HK-2 (cell line): ENCODE measurements around the gene VAV1.
"Not testable (repeated sequence)": the region's sequence is repeated elsewhere in the genome, so short reads cannot be mapped to it uniquely, and the experiment has no call there.

Experiments used
- DNase-seq: peaks from one replicate; pipeline ENCODE4 v3.0.0-alpha.2; 2018; ENCODE audit not compliant: unreplicated experiment

VAV1 gene

DNA sequence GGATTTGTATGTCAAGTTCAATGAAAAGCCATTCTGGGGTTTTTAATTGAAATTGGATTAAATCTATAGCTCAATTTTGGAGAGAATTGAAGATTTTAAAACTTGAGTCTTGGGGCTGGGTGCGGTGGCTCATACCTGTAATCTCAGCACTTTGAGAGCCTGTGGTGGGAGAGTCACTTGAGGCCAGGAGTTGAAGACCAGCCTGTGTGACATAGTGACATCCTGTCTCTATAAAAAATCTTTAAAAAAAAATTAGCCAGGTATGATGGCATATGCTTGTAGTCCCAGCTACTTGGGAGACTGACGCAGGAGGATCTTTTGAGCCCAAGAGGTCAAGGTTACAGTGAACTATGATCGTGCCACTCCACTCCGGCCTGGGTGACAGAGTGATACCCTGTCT, 41.2 kb downstream of the VAV1 start:
- no peak for DNase-seq

- no peak for DNase-seq
Measured at GRCh38 chr19:6817179-6817578, 44.7 kb downstream of the VAV1 start.

GRCh38 chr19:6818246-6818645, 45.7 kb downstream of the VAV1 start:
- DNase-seq: no peak

DNA sequence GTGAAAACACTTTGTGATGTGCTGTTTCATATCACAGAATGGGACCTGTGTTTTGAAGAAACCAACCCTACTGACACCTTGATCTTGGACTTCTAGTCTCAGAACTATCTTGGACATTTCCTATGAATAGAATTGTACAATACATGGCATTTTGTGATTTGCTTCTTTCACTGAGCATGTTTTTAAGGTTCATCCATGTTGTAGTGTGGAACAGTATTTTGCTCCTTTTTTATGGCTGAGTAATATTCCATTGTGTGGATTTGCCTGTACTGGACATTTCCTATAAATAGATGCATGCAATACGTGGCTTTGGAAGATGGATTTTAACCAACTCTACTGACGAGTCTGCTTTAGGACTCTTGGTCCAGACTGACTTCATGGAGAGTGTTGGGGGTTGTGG, 46.8 kb downstream of the VAV1 start:
- no peak for DNase-seq

DNA sequence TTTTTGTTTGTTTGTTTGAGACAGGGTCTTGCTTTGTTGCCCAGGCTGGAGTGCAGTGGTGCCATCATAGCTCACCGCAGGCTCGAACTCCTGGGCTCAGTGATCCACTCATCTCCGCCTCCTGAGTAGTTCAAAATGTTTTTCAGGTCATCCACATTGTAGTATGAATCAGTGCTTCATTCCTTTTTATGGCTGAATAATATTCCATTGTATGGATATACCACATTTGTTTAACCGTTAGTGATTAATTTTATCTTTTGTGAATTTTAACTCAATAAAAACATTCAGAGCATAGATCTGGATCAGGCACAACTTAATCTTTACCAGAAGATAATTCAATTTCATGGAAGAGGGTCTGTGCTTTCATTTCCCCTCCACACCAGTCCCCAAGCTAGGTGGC, 47.7 kb downstream of the VAV1 start:
- no peak for DNase-seq

DNA sequence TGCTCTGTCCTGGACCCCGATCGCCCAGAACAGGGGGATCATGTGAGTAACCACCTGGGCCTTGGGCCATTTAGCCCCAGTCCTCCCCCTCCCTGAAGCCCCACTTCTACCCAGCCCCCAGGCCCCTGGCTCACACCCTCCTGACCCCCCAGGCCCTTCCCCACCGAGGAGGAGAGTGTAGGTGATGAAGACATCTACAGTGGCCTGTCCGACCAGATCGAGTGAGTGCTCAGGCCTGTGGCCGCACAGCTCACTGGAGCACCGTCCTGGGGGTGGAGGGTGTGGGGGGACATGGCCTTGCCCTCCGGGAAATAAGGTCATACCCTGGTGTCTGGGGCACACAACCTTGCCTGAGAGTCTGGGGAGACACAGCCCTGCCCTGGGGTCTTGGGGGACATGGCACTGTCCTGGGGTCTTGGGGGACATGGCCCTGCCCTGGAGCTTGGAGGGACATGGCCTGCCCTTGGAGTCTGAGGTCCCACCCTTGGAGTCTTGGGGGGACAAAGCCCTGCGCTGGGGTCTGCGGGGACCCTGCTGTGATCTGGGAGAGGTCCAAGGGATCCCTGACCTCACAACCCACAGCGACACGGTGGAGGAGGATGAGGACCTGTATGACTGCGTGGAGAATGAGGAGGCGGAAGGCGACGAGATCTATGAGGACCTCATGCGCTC, 49.3 kb downstream of the VAV1 start:
- no peak for DNase-seq

GRCh38 chr19:6822311-6822670, 49.8 kb downstream of the VAV1 start:
- no peak for DNase-seq

DNA sequence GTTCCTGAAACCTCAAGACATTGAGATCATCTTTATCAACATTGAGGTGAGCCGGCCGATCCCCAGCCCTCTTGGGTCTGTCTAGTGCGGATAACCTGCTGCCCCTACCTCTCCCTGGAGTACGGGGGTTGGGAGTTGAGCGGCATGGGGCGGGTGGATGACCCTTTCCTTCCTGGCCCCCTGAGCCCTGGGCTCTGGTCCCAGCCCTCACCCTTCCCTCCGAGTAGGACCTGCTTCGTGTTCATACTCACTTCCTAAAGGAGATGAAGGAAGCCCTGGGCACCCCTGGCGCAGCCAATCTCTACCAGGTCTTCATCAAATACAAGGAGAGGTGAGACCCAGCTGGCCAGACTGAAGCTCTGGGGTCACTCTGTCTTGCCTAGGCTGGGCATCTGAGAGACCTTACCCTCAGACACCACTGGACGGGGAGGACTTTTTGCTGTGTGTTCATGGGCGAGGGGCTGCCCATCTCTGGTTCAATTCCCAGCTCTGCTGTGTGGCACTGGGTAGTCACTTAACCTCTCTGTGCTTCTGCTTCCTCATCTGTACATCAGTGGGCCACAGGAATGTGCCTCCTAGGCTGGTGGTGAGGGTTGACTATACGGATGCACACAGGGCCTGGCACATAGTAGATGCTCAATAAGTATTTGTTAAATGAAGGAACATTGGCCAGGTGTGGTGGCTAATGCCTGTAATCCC, 52.7 kb downstream of the VAV1 start:
- no peak for DNase-seq

DNA sequence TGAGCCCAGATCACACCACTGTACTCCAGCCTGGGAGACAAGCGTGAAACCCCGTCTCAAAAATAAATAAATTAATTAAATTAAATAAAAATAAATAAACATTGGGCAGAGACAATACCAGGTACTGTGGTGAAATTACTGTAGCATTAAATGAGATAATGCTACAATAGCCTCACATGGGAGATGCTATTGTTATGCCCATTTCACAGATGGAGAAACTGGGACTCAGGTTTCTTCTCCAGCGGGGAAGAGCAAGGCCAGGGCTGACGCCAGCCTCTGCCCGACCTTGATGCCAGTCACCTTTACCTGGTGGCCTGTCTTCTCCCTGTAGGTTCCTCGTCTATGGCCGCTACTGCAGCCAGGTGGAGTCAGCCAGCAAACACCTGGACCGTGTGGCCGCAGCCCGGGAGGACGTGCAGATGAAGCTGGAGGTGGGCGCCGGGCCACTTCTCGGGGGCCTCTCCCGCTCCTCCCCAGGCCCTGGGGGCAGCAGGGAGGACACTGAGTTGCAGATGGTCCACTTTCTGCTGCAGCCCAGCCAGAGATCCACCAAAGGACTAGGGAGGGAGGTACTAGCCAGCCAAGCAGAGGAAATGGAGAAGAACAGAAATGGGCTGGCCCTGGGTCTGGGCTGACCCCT, 53.9 kb downstream of the VAV1 start:
- DNase-seq: no peak

DNA sequence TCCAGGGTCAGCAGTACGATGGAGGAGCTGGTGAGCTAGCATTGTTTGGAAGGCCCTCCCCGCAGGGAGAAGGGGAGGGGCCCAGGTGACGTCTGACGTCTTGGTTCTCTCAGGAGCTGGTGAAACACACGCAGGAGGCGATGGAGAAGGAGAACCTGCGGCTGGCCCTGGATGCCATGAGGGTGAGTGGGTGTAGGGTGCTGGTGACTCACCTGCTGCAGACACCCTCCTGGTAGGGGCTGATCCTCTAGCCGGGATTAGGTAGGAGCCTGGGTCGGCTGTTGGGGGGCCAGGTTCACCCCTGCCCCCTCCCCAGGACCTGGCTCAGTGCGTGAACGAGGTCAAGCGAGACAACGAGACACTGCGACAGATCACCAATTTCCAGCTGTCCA, 55.8 kb downstream of the VAV1 start:
- DNase-seq: peak; percentile 74

DNA sequence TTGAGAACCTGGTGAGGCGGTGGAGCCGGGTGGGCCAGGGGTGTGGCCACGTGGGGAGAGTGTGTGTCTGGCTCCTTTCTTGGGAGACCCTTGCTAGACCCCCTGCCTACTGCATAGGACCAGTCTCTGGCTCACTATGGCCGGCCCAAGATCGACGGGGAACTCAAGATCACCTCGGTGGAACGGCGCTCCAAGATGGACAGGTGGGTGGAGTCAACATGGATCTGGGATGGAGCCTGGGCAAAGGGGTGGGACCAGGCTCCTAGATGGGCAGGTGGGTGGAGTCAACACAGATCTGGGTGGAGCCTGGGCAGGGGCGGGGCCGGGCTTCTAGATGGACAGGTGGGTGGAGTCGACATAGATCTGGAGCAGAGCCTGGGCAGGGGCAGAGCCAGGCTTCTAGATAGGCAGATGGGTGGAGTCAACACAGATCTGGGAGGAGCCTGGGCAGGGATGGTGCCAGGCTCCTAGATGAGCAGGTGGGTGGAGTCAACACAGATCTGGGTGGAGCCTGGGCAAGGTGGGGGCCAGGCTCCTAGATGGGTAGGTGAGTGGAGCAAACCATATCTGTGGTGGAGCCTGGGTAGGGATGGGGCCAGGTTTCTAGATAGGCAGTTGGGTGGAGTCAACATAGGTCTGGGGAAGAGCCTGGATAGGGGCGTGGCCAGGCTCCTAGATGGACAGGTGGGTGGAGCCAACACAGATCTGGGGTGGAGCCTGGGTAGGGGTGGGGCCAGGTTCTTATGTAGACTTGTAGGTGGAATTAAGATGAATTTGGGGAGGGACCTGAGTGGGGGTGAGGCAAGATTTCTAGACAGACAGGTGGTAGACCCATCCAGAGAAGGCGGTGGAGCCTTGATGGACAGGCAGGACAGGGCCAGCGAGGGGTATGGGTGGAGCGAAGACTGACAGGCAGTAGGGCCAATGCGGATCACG, 56.5 kb downstream of the VAV1 start:
- no peak for DNase-seq

DNA sequence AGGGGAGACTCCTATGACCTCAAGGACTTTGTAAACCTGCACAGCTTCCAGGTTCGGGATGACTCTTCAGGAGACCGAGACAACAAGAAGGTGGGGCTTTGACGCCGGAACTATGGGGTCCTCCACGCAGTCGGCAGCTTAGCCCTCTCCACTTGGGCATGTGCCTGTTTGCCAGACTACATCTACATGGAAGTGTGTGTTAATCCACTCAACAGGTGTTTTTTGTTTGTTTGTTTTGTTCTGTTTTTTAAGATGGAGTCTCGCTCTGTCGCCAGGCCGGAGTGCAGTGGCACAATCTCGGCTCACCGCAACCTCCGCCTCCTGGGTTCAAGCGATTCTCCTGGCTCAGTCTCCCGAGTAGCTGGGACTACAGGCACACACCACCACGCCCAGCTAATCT, 57.3 kb downstream of the VAV1 start:
- DNase-seq: not testable (repeated sequence)

- DNase-seq: not testable (repeated sequence)
Measured at GRCh38 chr19:6831084-6831483, 58.6 kb downstream of the VAV1 start.

DNA sequence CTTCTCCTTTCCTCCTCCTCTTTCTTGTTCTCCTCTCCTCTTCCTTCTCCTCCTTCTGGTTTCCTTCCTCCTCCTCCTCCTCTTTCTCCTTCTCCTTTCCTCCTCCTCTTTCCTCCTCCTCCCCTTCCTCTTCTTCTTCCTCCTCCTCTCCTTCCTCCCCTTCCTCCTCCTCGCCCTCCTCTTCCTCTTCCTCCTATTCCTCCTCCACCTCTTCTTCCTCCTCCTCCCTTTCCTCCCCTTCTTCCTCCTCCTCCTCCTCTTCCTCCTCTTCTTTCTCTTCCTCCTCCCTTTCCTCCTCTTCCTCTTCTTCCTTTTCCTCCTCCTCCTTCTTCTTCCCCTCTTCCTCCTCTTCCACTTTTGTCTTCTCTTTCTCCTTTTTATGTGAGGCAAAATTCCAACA, 59.9 kb downstream of the VAV1 start:
- no peak for DNase-seq

DNA sequence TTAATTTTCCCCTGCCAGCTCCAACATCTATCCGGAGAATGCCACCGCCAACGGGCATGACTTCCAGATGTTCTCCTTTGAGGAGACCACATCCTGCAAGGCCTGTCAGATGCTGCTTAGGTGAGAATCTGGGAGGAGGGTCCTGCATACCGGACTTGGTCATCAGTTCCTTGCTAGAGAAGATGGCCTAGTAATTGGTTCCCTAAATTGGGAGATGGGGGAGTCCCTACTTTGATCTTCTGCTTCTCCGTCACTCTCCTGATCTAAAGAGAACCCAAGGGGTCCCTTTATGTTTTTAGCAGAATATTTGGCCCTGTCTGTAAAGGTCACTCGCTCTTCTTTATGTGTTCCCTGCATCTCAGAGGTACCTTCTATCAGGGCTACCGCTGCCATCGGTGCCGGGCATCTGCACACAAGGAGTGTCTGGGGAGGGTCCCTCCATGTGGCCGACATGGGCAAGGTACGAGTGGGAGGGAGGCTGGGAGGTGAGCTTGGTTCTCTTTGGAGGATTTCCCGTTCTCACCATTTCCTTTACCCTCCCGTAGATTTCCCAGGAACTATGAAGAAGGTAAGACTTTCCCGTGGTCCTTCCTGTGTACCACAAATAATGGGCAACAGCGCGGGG, 60.8 kb downstream of the VAV1 start:
- DNase-seq: no peak

DNA sequence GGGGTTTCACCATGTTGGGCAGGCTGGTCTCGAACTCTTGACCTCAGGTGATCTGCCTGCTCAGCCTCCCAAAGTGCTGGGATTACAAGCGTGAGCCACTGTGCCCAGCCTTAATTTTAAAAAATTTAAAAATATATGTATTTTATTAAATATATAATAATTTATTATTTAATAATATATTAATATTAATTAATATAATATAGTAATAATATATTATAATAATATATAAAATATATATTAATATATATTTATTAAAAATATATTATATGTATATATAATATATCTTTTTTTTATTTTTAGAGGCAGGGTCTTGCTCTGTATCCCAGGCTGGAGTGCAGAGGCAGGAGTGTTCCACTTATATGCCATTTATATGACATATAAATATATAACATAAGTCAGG, 61.9 kb downstream of the VAV1 start:
- DNase-seq: no peak

GRCh38 chr19:6835501-6835900, 63.0 kb downstream of the VAV1 start:
- no peak for DNase-seq

DNA sequence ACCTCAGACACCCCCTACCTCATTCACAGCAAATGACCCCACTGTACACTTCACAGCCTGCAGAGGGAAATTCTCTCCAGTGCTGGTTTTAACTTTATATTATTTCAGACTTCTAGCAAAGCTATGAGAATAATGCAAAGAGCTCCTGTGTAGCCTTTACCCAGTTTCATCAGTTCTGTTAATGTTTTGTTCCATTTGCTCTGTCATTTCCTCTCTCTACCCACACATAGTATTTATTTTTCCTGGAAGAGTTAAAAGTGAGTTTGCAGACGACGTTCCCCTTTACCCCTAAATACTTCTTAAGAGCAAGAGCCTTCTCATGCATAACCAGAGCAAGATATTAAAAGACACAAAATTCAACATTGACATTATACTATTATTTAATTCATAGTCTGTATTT, 65.0 kb downstream of the VAV1 start:
- no peak for DNase-seq

- DNase-seq: no peak
Measured at GRCh38 chr19:6838062-6838655, 65.7 kb downstream of the VAV1 start.

GRCh38 chr19:6842871-6843607, 70.5 kb downstream of the VAV1 start:
- no peak for DNase-seq

DNA sequence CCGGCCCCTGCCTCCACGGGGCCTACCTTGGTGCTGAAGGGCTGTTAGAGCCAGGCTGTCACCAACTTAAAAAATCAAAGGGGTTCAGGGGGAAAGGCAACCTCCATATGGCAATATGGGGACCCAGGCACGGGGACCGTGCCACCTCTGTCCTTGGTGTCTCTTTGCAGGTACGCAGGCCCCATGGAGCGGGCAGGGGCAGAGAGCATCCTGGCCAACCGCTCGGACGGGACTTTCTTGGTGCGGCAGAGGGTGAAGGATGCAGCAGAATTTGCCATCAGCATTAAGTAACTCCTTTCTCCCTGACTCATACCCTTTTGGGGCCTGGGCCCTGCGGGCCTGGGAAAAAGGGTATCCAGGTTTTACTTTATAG, 75.3 kb downstream of the VAV1 start:
- DNase-seq: no peak
